Fibroblast of mammary gland (primary cell): ENCODE measurements around the gene ALDH1L1.

Source experiments
- DNase-seq: peaks from one replicate; pipeline ENCODE4 v3.0.0-alpha.2; 2010; ENCODE audit warnings: low read depth
- H3K4me3 ChIP-seq: 2 replicates; pipeline ENCODE4 v1.5.1; 2011; ENCODE audit warnings: low read depth, mild to moderate bottlenecking, low read length, moderate library complexity; ENCODE audit not compliant: control insufficient read depth
- CTCF ChIP-seq: conservative IDR thresholded peaks from 2 replicates; pipeline ENCODE4 v1.5.1; 2011; ENCODE audit warnings: low read depth, low read length, inconsistent platforms; ENCODE audit not compliant: control insufficient read depth, insufficient read depth

The ALDH1L1 gene

GRCh38 chr3:126186271-126186670 is 5.9 kb upstream of the ALDH1L1 start:
- H3K4me3 ChIP-seq = no peak overlapping the region
- no peak for TF ChIP-seq CTCF
- DNase-seq = no peak

- H3K4me3 ChIP-seq = no peak overlapping the region
- no peak for DNase-seq
- no peak for TF ChIP-seq CTCF
Observed at GRCh38 chr3:126184465-126185000, 4.1 kb upstream of the ALDH1L1 start.

- H3K4me3 ChIP-seq = peak overlapping the region; percentile 49
- TF ChIP-seq CTCF = no peak
- no peak for DNase-seq
Observed at GRCh38 chr3:126181398-126181725, 976 bp upstream of the ALDH1L1 start.

GRCh38 chr3:126179825-126180476 is 435 bp downstream of the ALDH1L1 start:
- H3K4me3 ChIP-seq = peak overlapping the region; percentile 49
- TF ChIP-seq CTCF = no peak
- no peak for DNase-seq

GRCh38 chr3:126170073-126170777 is 10.2 kb downstream of the ALDH1L1 start:
- DNase-seq = no peak
- TF ChIP-seq CTCF = no peak
- H3K4me3 ChIP-seq = no peak overlapping the region

- no peak for DNase-seq
- H3K4me3 ChIP-seq = no peak overlapping the region
- no peak for TF ChIP-seq CTCF
Observed at GRCh38 chr3:126167566-126167965, 12.8 kb downstream of the ALDH1L1 start.

GRCh38 chr3:126166009-126166408 is 14.4 kb downstream of the ALDH1L1 start:
- H3K4me3 ChIP-seq = no peak overlapping the region
- no peak for DNase-seq
- no peak for TF ChIP-seq CTCF
